Measurements from ENCODE around the gene CEP126.
"Not testable (repeated sequence)": the region's sequence is repeated elsewhere in the genome, so short reads cannot be mapped to it uniquely, and the experiment has no call there.

The CEP126 gene

DNA sequence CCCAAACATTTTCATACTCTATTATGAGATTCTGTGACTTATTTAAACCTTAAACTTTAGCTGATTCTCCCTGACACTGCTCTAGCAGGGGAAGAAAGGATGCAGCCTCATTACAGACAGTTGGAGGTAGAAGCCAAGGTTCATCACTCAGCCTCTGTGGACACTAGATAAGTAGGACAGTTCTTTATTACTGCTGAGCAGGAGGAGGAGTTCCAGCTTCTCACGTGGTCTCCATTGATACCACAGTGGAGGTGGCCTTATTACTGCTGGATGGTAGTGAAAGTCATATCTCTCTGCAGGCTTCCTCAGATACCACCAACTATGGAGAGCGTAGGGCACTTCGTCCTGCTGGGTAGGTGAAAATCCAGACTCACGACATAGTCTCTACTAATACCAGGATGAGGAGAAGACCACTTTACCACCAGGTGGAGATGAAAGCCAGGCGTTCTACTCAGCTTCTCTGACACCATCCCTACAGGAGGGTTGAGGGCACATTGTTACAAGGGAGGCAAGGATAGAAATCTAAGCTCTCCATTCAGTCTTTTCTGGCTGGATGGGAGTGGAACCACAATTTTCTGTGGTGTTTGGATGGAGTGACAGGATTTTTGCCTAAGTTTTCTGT, 14.6 kb downstream of the CEP126 start:
- DNase-seq = no peak

DNA sequence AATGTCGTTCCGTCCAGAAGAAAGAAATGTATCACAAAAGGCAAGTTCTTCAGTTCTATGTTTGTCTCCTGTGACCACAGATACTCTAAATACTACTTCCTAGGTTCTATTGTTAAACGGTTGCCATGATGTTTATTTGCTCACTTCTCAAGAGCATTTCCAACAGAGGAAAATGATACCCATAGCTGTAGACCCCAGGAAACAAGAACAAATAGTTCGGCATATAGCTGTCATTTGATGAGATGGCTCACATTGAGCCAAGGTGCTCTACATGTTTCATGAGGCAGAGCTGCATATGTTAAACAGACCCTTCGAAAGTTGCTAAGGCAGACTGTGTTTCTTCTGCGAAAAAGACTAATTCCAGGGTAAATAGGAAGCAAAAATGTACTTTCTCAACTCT, 16.9 kb downstream of the CEP126 start:
- DNase-seq = no peak

DNA sequence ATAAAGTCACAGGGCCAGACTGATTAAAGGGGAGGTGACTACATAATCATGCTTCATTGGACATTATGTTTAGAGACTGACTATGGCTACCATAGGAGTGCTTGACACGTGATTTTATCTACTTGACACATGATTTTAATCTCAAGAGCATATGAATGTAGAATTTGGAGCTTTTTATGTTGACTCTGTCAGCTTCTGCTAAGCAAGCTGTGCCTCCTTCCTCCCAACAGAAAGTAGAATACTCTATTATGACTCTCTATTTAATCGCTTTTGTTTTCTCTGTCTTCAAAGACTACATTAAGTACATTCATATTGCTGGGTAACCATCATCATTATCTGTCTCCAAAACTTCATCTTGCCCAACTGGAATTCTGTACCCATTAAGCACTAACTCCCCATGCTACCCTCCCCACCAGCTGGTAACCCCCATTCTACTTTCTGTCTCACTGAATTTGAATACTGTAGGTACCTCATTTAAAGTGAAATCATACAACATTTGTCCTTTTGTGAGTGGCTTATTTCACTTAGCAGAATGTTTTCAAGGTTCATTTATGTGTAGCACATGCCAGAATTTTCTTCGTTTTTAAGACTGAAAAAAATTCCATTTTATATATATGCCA, 26.2 kb downstream of the CEP126 start:
- DNase-seq = no peak

DNA sequence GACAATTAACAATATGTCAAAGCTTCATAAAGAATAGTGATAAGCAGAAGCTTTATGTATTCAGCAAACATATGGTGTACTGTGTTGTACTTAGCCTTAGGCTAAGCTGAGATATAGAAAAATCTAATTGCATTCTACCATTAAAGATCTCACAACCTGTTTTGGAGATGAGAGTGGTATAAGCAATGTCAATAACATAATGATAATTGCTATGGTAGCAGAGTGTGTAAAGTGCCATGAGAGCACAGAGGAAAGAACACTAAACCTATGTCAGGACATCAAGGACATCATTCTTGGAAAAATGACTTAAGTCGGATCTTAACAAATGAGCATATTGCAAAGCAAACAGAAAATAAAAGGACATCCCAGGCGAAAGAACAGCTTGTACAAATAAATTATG, 30.1 kb downstream of the CEP126 start:
- no peak for DNase-seq

DNA sequence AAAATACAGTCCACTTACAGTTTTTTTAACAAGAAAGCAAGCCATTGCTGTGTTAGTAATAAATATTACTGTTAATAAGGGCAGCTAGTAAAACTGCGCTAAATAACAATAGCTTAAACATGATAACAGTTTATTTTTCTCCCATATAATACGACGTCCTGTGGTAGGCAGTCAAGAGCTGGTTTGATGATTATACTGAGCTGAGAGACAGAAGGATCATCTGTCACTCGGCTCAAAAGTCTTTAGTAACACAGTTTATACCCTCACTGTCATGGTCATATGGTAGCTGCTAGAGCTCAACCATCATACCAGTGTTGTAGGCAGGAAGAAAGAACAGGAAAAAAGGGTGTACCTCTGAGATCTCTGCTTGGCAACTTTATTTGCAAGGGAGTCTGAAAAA, 30.6 kb downstream of the CEP126 start:
- DNase-seq = no peak

DNA sequence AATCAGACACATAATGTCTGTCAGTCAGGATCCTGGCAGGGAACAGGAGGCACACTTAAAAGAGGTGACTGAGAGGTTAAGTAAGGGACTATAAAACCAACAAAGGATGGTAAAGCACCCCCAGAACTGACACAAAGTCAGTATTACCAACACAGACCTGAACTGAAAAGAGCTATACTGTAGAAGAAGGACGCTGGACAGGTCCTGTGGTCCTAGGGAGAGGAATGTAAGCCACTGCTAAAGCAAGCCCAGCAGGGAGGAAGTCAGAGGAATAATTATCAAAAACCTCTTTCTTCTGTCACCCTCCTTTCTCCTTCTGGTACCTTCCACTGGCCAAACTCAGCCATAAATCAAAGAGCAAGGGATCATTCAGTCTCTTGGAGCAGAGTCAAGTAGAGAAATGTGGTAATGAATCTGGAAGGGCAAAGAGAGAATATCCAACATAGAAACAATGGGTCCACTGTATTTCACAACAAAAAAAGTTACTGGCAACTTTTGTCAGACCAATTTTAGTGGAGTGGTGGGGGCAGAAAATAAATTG, 34.9 kb downstream of the CEP126 start:
- no peak for DNase-seq

DNA sequence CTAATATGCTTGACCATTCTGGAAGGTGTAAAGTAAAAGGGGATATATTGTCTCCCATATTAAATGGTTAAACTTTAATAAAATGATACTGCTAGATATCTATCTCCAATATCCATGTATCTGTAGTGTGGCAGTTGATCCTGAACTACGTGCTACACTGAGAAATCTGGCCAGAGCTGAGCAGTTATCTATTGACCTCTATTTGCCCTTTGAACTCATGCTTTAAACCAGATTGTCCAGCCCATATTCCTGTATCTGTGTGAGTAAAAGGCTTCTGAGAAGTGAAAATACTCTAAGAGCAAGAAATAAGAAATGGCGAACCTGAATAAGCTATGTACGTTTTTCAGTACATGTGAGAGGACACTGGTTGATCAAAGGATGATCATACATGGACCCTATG, 40.5 kb downstream of the CEP126 start:
- no peak for DNase-seq

DNA sequence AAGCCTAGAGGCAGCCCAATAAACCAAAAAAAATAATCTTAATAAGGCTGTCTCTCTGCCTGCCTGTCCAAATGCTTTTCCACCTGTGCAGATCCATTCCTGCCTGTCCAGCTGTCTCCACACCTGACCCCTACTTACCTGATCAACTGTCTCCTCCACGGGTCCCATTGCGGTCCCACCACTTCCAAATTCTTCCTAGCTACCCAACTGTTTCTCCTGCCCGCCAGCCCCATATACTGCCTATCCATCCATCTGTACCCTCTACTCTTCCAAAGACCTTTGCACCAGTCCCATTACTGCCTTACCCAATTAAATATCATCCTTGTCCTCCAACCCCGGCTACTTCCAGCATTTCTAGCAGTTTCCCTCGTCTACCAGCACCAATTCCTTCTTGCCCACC, 40.9 kb downstream of the CEP126 start:
- DNase-seq = no peak

DNA sequence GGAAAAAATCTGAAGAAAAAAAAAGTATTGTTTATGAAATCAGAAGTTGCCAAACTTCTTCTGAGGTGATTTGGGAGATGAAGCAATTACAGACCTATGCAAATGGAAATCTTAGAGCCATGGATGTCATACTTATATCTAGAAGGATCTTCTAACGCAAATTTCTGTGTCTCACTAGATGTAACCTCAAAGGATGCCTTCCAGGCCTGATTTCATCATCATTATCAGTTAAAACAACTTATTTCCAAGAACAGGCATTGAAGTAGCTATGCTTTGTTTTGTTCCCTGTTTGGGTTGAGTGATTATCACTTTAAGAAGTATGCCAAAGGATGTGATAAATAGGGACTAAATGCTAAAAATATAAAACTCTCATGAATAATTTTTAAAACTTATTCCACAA, 45.4 kb downstream of the CEP126 start:
- DNase-seq = no peak

DNA sequence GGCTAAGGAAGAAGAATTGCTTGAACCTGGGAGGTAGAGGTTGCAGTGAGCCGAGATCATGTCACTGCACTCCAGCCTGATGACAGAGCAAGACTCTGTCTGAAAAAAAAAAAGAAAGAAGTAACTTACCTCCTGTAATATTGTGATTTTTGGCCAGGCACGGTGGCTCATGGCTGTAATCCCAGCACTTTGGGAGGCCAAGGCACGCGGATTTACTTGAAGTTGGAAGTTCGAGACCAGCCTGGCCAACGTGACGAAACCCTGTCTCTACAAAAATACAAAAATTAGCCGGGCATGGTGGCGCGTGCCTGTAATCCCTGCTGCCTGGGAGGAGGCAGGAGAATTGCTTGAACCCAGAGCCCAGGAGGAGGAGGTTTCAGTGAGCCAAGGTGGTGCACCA, 49.4 kb downstream of the CEP126 start:
- not testable (repeated sequence) for DNase-seq

DNA sequence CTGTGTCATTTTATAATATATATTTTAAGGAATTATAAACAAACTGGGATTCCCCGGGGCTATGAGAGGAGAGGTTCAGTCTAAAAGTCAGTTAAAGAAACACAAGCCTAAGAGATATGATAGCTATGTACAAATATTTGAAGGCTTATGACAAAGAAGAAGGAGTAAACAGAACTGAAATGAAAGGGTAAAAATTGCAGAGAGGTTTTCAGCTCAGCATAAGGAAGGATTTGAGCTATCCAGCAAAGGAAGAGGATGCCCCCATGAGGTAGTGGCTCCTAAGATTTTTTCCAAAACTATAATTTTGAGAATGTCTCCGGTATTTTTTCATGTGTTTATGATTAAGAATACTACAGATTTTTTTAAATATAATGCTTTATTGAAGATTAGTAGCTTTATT, 59.4 kb downstream of the CEP126 start:
- DNase-seq = no peak

DNA sequence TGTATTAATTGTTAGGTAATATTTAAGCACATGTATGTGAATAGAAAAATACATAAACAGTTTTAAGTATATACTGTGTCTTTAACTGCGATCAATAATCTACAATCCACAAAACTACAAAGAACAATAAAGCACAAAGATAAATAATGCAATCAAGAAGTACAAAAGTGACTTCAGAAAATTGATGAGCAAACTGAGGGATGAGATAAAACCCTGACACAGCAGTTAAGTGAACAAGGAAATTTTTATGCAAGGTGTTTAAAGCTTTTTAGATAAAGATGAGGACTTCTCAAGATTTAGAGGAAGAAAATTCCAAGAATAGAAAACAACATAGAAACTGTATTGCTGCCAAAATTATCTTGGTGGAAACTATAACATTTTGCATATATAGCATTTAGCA, 60.0 kb downstream of the CEP126 start:
- DNase-seq = no peak

DNA sequence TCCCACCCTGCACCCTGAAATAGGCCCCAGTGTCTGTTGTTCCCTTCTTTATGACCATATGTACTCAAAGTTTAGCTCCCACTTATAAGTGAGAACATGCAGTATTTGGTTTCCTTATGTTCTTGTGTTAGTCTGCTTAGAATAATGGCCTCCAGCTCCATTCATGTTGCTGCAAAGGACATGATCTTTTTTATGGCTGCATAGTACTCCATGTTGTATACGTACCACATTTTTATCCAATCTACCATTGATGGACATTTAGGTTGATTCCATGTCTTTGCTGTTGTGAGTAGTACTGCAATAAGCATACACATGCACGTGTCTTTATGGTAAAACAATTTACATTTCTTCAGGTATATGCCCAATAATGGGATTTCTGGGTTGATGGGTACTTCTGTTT, 60.9 kb downstream of the CEP126 start:
- DNase-seq = no peak

DNA sequence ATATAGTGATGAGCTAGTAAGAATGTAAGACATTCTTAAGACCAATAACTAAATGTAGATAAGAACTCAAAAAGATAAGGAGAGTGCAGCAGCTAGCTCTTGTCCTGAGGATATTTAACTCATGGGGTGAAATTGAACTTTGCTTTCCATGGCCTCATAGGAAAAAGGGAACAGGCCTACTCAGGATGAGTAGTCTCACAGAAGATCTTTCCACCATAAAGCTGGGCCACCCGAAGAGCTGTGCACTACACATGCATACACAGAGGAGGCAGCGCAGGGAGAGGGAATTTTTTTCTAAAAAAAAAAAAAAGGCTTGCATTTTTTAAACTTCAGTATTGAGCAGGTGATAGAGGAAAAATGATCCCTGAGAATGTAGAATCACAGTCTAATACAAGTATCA, 72.6 kb downstream of the CEP126 start:
- no peak for DNase-seq

DNA sequence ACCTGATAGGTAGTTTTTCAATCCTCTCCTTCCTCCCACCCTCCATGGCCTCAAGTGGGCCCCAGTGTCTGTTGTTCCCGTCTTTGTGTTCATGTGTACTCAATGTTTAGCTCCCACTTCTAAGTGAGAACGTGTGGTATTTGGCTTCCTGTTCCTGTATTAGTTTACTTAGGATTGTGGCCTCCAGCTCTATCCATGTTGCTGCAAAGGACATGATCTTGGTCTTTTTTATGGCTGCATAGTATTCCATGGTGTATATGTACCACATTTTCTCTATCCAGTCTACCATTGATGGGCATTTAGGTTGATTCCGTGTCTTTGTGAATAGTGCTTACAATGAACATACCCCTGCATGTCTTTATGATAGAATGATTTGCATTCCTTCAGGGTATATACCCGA, 78.4 kb downstream of the CEP126 start:
- DNase-seq = no peak

DNA sequence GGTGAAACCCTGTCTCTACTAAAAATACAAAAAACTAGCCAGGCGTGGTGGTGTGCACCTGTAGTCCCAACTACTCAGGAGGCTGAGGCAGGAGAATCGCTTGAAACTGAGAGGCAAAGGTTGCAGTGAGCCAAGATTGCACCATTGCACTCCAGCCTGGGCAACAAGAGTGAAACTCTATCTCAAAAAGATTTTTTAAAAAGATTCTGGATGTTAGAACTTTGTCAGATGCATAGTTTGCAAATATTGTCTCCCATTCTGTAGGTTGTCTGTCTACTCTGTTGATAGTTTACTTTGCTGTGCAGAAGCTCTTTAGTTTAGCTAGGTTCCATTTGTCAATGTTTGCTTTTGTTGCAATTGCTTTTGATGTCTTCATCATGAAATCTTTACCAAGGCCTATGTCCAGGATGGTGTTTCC, 79.3 kb downstream of the CEP126 start:
- not testable (repeated sequence) for DNase-seq

DNA sequence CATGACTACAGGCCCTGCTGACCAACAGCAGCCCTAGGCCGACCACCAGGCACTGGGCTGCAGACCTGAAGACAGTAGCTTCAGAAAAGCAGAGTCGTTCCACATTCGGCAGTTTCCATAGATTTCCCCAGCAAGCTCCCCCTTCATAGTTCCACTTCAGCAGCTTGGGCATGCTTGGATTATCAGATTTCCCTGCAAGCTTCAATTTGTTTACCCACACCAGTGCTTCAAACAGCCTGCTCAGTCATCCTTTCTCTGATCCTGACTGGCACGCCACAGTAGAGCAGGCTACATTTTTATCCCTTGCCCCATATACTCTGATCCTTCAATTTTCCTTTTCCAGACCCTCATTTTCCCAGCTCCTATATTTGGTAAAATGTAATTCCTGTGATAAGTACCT, 81.3 kb downstream of the CEP126 start:
- DNase-seq = no peak

DNA sequence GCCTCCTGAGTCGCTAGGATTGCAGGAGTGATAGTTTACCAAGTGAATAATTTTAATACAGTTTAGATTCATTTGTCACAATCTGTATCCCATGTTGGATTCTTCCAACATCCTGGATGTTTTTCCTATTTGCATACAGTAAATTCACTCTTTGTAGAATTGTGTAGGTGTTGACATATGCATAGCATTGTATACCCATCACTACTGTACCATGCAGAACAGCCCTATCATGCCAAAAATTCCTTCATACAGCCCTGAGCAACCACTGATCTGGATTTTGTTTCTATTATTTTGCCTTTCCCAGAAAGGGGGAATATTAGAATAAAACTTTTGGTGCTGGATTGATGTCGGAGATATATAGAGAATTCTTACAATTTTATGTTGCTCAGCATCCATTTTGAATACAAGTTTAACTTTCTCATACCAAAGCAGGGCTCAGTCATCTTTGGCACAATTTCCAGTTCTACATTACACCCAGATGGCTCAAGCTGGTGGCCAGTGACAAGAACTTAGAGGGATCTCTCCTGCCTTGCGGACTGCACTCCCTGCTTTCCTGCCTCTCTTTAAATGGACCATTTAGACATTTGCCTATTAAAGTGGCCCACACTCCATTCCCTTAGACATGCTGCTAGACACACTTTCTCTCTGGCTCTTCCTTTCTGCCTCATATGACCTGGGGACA, 87.0 kb downstream of the CEP126 start:
- DNase-seq = no peak

DNA sequence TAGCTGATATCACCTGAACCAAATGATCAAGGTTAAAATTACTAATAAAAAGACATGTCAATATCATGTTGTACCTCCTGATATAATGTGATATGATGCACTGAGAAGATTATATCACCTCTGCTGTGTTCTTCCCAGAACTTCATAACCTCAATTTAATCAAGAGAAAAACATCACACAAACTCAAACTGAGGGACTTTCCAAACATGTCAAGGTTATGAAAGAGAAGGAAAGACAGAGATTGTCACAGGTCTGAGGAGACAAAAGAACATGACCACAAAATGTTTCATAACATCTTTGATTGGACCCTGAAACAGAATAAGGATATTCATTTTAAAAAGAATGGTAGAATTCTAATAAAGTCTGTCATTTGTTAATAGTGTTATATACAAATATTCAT, 89.4 kb downstream of the CEP126 start:
- no peak for DNase-seq

DNA sequence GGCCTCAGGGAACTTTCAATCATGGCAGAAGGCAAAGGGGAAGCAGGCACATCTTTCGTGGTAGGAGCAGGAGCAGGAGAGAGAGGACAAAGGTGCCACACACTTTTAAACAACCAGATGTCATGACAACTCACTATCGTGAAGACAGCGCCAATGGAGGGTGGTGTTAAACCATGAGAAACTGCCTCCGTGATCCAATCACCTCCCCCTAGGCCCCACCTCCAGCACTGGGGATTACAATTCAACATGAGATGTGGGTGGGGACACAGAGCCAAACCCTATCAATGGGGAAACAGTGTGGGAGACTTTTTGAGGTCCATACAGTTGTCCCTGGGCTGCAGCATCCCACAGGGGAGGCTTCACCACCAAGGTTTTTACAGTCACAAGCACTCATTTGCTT, 90.5 kb downstream of the CEP126 start:
- DNase-seq = no peak

DNA sequence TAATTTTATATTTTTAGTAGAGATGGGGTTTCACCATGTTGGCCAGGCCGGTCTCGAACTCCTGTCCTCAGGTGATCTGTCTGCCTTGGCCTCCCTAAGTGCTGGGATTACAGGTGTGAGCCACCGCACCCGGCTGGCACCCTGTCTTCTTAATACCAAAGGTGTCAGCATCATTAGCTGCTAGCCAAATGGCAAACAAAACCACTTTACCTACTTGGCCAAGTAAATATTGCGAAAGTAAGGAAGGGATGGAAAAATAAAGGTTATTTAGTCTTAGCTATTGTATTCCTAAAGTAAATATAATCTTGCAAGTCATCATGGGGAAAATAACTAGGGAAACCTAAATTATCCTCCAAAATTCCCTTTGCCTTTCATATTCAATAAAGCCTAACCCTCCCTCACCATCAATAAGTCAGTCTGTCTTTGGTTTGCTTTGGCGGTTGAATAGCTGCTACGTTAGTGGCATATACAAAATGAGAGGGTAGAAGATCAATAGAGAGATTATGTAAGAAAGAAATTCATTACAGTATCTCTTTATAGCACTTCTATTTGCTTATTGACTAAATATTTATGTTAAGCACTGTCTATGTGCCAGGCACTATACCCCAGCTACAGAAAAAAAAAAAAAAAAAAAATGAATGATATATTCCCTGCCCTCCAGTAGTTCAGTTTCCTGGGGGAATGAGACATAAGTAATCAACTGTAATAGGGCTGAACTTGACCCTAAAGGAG, 92.2 kb downstream of the CEP126 start:
- DNase-seq = no peak

DNA sequence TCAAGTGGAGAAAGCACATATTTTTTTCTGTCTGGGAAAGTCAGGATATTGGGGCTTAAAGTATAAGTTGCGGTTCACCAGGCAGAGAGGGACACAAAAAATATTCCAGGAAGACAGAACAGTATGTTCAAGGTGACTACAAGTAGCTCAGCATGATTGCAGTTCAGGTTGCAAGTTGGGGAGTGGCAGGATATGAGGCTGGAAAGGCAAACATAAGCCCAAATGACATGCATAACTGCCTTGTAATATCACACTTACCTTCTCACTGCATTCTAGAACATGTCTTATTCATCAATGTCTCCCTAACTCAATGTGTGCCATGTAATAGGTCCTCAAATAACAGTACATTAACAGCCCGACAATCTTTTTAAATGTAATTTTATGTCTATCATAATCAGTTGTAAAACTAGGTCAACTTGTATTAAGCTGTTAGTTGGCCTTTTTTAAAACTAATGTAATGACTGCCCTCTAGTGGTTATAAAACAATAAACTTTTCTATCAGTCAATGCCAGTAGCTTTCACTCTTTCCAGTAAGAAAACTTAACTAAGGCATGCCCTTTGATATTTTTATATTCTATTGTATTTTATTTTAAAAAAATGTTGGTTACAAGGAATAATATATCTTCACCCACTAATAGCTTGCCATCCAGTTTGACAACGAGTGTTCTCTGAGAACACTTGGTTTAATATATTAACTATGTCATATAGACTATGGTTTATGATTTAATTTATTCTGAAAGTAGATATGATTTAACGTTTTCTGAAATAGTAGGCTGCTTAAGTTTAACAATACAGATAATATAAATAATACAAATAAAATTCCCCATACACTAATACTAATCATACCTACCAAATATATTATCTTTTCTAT, 93.0 kb downstream of the CEP126 start:
- DNase-seq = no peak
